Prostate gland (tissue), 2 donors: ENCODE data around the gene NAA38.

ENCODE experiments used
- CTCF ChIP-seq, 4 experiments: fragments of 200-600 bp in 2 of 4; fragments of 450-650 bp in 2 of 4; sonication (generic) in 2 of 4; IDR thresholded peaks; 1 replicate in 3 of 4; 2 replicates in 1 of 4; pipeline ENCODE4 v1.5.1; 2016 to 2019; ENCODE audit warnings: antibody characterized with exemption in 4 of 4, mild to moderate bottlenecking in 2 of 4, moderate library complexity in 2 of 4
- POLR2A ChIP-seq: fragments of 450-650 bp; IDR thresholded peaks from one replicate; pipeline ENCODE4 v1.6.1; 2016; ENCODE audit warnings: antibody characterized with exemption, mild to moderate bottlenecking
- POLR2AphosphoS5 ChIP-seq: sonication (generic); formaldehyde crosslinking; IDR thresholded peaks from one replicate; pipeline ENCODE4 v1.6.1; 2017; ENCODE audit warnings: antibody characterized with exemption

GRCh38 chr17:7849751-7850504 is 7.4 kb downstream of the NAA38 start:
- TF ChIP-seq CTCF (IDR thresholded peaks at IDR 0.05): no peak
- TF ChIP-seq POLR2AphosphoS5: no peak
- TF ChIP-seq POLR2A: no peak
